Nephron progenitor cell (in vitro differentiated cells): ENCODE measurements around the gene PRR5.

ENCODE experiments used
- DNase-seq: peaks from one replicate; pipeline ENCODE4 v3.0.0; 2021
- H3K27ac Mint-ChIP-seq: 2 replicates; pipeline ENCODE4 v1.8.0; 2021; ENCODE audit warnings: mild to moderate bottlenecking, moderate library complexity, mixed read lengths
- H3K27me3 Mint-ChIP-seq: 2 replicates; pipeline ENCODE4 v1.8.0; 2021; ENCODE audit warnings: mild to moderate bottlenecking, low read depth, mixed read lengths; ENCODE audit not compliant: poor library complexity
- H3K36me3 Mint-ChIP-seq: 2 replicates; pipeline ENCODE4 v1.8.0; 2021; ENCODE audit warnings: low read depth, mixed read lengths
- H3K4me1 Mint-ChIP-seq: 2 replicates; pipeline ENCODE4 v1.8.0; 2021; ENCODE audit warnings: mixed read lengths
- H3K4me3 Mint-ChIP-seq: 2 replicates; pipeline ENCODE4 v1.8.0; 2021; ENCODE audit warnings: mild to moderate bottlenecking, moderate library complexity, mixed read lengths
- H3K9me3 Mint-ChIP-seq: 2 replicates; pipeline ENCODE4 v1.8.0; 2021; ENCODE audit warnings: mild to moderate bottlenecking, moderate library complexity, mixed read lengths
- TF ChIP-seq, protein P1 (sequence below): fragments of 200-600 bp; sonication (generic); IDR thresholded peaks from 2 replicates; pipeline ENCODE4 v1.5.0; 2021; ENCODE audit warnings: antibody characterized with exemption

The PRR5 gene

DNA sequence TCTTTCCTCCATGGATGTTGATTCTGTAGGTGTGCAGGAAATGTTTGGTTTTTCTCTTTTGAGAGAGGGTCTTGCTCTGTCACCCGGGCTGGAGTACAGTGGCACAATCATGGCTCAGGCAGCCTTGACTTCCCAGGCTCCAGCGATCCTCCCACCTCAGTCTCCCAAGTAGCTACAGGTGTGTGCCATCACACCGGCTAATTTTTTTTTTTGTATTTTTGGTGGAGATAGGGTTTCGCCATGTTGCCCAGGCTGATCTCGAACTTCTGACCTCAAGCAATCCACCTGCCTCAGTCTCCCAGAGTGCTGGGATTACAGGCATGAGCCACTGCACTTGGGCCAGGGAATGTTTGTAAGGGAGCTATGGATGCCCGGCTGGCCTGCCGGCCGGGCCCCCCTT lies 4.5 kb downstream of the PRR5 start:
- no peaks in the 10 kb centered on the region for H3K36me3 Mint-ChIP-seq
- H3K4me1 Mint-ChIP-seq = peaks cover 61% of the 10 kb centered on the region
- TF ChIP-seq, protein P1, sequence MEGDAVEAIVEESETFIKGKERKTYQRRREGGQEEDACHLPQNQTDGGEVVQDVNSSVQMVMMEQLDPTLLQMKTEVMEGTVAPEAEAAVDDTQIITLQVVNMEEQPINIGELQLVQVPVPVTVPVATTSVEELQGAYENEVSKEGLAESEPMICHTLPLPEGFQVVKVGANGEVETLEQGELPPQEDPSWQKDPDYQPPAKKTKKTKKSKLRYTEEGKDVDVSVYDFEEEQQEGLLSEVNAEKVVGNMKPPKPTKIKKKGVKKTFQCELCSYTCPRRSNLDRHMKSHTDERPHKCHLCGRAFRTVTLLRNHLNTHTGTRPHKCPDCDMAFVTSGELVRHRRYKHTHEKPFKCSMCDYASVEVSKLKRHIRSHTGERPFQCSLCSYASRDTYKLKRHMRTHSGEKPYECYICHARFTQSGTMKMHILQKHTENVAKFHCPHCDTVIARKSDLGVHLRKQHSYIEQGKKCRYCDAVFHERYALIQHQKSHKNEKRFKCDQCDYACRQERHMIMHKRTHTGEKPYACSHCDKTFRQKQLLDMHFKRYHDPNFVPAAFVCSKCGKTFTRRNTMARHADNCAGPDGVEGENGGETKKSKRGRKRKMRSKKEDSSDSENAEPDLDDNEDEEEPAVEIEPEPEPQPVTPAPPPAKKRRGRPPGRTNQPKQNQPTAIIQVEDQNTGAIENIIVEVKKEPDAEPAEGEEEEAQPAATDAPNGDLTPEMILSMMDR = no peak
- H3K4me3 Mint-ChIP-seq = no peak overlapping the region
- H3K27me3 Mint-ChIP-seq = peaks cover 26% of the 10 kb centered on the region
- no peak for DNase-seq
- no peak overlapping the region for H3K27ac Mint-ChIP-seq
- no peaks in the 10 kb centered on the region for H3K9me3 Mint-ChIP-seq

DNA sequence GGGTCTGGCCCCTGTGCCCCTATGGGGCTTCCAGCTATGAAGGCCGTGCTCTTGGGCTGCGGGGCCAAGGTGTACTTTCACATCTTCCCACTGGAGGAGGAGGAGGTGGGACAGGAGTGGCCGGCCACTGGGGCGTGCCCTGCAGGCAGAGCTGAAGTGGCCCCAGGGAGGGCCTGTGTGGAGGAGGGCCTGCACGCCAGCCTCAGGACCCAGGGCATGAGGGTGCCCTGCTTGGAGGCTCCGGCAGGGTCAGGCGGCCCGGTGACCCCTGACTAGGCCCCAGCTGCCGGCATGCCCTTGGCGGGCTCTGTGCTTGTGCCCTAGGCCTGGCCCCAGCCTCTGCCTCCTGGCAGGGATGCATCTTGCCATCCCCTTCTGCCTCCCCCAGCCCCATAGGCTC lies 5.2 kb downstream of the PRR5 start:
- no peak for DNase-seq
- Mint-ChIP-seq H3K9me3 (no peaks in the 10 kb centered on the region), H3K27ac (no peak overlapping the region), H3K4me1 (peaks cover 62% of the 10 kb centered on the region), H3K36me3 (no peaks in the 10 kb centered on the region), H3K27me3 (peaks cover 24% of the 10 kb centered on the region), H3K4me3 (no peak overlapping the region)
- TF ChIP-seq, protein P1 = no peak

DNA sequence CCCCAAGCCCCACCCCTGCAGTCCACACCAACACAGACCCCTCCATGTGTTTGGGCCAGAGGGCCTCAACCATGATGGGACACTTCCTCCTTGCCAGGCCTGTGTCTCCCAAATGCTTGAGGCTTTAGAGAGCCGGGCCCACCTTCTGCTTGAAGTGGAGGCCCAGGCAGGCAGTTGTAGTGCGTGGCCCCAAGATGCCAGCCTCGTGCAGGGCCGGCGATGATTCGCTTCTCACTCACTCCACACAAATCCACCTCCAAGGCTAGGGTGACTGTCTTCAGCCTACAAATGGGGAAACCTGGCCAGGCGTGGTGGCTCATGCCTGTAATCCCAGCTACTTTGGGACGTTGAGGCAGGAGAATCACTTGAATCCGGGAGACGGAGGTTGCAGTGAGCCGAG lies 5.7 kb downstream of the PRR5 start:
- no peaks in the 10 kb centered on the region for H3K36me3 Mint-ChIP-seq
- peaks cover 62% of the 10 kb centered on the region for H3K4me1 Mint-ChIP-seq
- H3K4me3 Mint-ChIP-seq = no peak overlapping the region
- no peaks in the 10 kb centered on the region for H3K9me3 Mint-ChIP-seq
- H3K27ac Mint-ChIP-seq = peak overlapping the region; percentile 48
- DNase-seq = no peak
- H3K27me3 Mint-ChIP-seq = peaks cover 25% of the 10 kb centered on the region
- TF ChIP-seq, protein P1 = no peak

DNA sequence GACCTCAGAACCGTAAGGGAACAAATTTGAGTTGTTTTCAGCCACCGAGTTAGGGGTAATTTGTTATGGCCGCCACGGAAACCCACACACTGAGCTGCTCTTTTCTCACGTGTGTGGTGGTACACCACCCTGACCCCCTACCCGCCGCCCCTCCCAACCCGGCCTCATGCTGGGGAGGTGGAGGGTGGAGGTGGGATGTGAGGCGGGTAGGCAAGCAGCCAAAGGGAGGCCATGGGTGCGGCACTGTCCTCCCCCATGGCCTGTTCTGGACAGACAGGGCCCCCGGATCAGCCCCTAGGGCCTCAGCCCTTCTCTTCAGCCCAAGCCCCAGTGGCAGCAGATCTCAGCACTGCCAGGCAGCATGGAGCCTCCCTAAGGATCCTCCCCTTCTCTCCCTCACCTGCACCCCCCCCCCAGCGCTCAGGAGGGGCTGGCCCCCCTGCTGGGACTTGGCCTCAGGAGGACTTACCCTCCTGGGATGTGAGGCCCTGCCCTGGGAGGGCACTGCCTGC lies 7.9 kb downstream of the PRR5 start:
- H3K4me3 Mint-ChIP-seq = no peak overlapping the region
- TF ChIP-seq, protein P1 = no peak
- H3K4me1 Mint-ChIP-seq = peaks cover 64% of the 10 kb centered on the region
- no peak for DNase-seq
- H3K27ac Mint-ChIP-seq = no peak overlapping the region
- peaks cover 6% of the 10 kb centered on the region for H3K27me3 Mint-ChIP-seq
- H3K36me3 Mint-ChIP-seq = no peaks in the 10 kb centered on the region
- H3K9me3 Mint-ChIP-seq = no peaks in the 10 kb centered on the region

DNA sequence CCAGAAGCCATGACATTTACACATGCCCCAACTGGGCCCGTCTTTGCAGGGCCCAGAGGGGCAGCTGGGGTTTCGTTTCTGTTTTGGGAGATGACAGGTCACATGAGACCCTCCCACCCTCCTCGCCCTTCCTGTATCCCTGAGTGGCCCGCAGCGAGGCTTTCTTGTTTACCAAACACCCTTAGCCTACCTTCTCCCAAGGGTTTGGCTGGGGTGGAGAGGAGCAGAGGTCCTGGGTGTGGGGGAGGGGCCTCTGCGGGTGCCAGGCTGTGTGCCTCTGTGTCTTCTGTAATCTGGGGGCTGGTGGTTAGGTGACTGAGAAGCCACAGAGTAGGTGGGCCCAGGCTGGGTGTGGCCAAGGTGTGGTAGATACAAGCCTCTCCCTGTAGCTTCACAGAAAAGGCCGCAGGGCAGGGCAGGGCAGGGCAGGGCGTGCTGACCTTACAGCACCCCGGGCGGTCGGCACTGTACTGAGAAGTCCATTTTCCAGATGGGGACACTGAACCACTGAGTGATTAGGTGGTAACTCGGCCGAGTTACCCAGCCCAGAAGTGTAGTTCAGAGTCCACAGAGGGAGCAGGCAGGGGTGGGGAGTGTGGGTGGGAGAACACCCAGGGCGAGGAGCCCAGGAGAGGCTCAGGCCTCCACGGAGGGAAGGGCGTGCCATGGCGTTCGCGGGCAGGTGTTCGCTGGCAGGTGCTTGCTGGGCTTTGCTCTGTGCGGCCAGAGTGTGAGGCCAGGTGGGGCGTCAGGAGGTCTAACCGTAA lies 8.7 kb downstream of the PRR5 start:
- TF ChIP-seq, protein P1 = no peak
- Mint-ChIP-seq H3K4me1 (peaks cover 60% of the 10 kb centered on the region), H3K27ac (no peak overlapping the region), H3K4me3 (no peak overlapping the region), H3K27me3 (peaks cover 6% of the 10 kb centered on the region), H3K36me3 (no peaks in the 10 kb centered on the region), H3K9me3 (no peaks in the 10 kb centered on the region)
- DNase-seq = no peak

DNA sequence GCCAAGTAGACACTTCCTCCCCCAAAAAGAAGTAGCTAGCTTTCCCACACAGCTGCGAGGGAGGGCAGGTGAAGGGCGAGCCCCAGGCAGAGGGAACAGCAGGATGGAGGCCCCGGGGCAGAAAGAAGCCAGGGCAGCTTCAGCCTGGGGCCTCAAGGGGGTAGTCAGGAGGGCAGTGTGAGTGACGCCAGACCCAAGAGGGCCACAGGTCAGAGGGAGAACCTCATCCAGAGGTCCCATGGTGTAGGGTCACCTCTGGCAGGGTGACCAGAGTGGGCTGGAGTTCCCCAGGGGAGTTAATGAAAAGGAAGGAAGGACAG lies 9.2 kb downstream of the PRR5 start:
- no peak for DNase-seq
- H3K4me3 Mint-ChIP-seq = no peak overlapping the region
- H3K4me1 Mint-ChIP-seq = peaks cover 55% of the 10 kb centered on the region
- TF ChIP-seq, protein P1 = no peak
- no peaks in the 10 kb centered on the region for H3K36me3 Mint-ChIP-seq
- peaks cover 3% of the 10 kb centered on the region for H3K27me3 Mint-ChIP-seq
- H3K27ac Mint-ChIP-seq = peak overlapping the region; percentile 42
- no peaks in the 10 kb centered on the region for H3K9me3 Mint-ChIP-seq
